Cardiac septum (tissue), 1 donor: ENCODE measurements around the gene SLC25A40. TPM values are rescaled to one million over a fixed set of nuclear protein-coding genes. Genes with fewer than 3 reads are reported as not detected.
"Not testable (repeated sequence)": the region's sequence is repeated elsewhere in the genome, so short reads cannot be mapped to it uniquely, and the experiment has no call there.

Experiments
- DNase-seq: peaks from one replicate; pipeline ENCODE4 v3.0.0-alpha.2; 2020; ENCODE audit warnings: low spot score
- intact Hi-C: fragments of 100-400 bp; cut with DNase I; formaldehyde crosslinking; loops from one replicate; pipeline ENCODE4 v1.14.0; 2022
- total RNA-seq: library from RNA; stranded (reverse); fragmentation: NEBNext Ultra II Directional; extraction: Animal tissue kit (Norgen Biotek cat#: 25700); gene quantifications from one replicate; pipeline ENCODE4 v1.2.1, GENCODE V29; 2021
- donor health status: DM: no; HTN: no; CAD: no.

SLC25A40 gene
- total RNA-seq, 1 donor from 2014 or later = 20.0 TPM

DNA sequence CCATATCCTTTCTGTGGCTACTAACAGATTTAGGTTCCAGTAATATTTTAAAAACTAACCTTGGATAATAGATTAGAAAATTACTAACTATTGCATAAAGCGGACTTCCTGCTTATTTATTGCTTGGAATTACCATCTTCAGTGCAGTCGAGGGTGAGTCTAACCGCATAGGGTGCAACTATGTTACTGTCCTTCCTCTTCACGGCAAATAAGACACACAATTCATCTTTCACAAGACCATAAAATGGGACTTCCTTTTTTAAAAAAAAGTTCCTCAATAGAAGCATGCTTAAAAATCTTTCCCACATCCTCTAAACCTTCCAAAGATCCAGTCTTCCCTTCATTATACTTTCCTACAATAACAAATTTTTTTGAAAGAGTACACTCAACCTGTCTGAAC is 2.1 kb downstream of the SLC25A40 start:
- intact Hi-C loops = loop anchor here (10.0 kb wide), 3 partner anchors 231 to 719 kb away; partner anchors contain the start of genes ABCB4 and DMTF1

DNA sequence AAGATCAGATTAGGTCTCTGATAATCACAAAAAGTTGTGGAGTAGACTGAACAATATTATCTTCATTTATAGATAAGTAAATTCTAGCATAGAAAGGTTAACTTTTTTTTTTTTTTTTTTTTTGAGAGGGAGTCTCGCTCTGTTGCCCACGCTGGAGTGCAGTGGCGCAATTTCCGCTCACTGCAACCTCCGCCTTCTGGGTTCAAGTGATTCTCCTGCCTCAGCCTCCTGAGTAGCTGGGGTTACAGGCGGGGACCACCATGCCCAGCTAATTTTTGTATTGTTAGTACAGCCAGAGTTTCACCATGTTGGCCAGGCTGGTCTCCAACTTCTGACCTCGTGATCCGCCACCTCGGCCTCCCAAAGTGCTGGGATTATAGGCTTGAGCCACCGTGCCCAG is 2.8 kb downstream of the SLC25A40 start:
- intact Hi-C loops = loop anchor here (10.0 kb wide), 3 partner anchors 231 to 719 kb away; partner anchors contain the start of genes ABCB4 and DMTF1
- not testable (repeated sequence) for DNase-seq

More for the DNA sequence above, 2.1 kb downstream of the SLC25A40 start:
- DNase-seq = no peak

DNA sequence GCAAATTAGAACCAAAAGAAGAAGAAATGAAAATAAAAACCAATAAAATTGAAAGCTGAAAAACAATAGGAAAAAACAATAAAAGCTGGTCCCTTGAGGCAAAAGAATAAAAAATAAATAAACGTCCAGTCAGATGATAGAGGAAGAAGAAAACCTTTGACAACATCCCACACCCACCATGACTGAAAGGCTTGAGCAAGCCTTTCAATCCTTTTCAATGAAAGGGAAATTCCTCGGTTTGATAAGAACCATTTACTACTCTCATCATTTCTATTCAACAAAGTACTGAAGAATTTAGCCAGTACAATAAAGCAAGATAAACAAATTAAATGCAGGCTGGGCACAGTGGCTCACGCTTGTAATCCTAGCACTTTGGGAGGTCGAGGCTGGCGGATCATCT is 3.8 kb downstream of the SLC25A40 start:
- intact Hi-C loops = loop anchor here (10.0 kb wide), 3 partner anchors 232 to 718 kb away; partner anchors contain the start of genes ABCB4 and DMTF1
- no peak for DNase-seq

DNA sequence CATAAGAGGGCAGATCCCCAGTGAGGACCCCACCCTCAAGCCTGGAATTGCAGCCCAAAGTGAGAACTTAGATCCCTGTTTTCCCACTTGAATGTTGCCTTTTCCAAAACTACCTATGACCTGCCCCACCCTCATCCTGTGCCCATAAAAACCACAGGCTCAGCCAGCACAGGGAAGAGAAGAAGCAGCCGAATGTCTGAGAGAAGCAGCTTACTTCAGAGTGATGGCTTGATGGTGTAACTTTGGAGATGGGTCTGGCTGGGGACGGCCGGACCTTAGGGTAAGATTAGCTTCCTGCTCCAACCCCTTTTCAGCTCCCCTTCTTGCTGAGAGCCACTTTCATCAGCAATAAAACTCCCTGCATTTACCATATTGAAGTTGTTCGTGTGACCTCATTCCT is 5.7 kb downstream of the SLC25A40 start:
- DNase-seq = no peak
- intact Hi-C loops = loop anchor here (10.0 kb wide), 3 partner anchors 234 to 716 kb away; partner anchors contain the start of genes ABCB4 and DMTF1

DNA sequence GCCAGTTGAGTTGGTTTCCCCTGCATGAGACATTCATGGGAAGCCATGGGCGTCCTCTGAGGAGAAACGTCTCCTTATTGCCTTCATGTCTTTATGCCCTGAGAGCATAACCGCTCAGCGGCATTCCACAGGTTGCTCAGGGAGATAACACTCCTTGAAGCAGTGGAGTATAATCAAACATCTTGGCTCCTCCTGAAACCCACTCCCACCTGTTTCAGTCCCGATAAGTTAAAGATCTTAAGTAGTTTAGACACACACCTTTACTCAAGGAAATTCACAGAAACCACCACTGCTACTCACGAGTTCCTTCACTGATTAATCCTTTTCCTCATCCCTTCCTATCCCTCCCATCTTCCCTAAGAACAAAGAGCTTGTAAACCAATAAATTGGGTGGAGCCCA is 9.6 kb downstream of the SLC25A40 start:
- DNase-seq, intact Hi-C loops: not testable (repeated sequence)

DNA sequence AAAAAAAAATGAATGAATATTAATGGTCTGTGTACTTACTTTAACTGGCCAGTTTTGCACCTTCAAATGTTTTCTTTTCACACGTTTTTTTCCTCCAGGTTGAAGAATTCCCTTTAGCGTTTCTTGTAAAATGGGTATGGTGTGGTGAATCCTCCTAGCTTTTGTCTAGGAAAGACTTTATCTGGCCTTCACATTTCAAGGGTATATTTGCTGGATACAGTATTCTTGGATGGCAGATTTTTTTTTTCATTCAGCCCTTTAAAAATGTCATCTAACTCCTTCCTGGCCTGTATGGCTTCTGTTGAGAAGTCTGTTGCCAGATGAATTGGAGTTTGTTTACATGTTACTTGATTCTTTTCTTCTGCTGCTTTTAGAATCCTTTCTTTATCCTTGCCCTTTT is 10.1 kb downstream of the SLC25A40 start:
- no peak for DNase-seq
- intact Hi-C loops = no loop called here

DNA sequence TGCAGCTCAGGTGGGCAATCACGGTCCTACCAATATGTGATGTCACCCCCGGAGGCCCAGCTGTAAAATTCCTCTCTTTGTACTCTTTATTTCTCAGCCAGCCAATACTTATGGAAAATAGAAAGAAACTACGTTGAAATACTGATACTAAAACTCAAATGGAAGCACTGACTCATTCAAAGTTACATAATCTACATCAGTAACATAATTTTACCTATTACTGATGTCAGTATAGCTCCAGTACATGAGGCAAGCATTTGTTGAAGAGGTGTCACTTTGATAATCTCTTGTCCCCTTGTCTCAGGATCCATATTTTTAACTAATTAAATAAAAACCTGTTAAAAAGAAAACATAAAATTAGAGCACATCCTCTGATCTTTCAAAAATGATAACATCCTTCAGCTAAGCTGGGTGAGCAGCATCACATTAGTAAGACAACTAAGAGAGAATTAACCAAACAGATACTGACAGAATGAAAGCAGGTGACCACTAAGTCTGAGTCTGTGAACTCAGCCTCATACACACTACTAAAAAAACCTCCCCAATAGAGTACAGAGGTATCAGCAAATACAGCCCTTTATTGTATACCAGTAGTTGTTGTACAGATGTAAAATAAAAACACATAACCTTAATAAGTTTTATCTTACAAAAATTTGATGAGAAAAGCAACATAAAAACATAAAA is 17.6 kb downstream of the SLC25A40 start:
- DNase-seq = no peak
- intact Hi-C loops = no loop called here

DNA sequence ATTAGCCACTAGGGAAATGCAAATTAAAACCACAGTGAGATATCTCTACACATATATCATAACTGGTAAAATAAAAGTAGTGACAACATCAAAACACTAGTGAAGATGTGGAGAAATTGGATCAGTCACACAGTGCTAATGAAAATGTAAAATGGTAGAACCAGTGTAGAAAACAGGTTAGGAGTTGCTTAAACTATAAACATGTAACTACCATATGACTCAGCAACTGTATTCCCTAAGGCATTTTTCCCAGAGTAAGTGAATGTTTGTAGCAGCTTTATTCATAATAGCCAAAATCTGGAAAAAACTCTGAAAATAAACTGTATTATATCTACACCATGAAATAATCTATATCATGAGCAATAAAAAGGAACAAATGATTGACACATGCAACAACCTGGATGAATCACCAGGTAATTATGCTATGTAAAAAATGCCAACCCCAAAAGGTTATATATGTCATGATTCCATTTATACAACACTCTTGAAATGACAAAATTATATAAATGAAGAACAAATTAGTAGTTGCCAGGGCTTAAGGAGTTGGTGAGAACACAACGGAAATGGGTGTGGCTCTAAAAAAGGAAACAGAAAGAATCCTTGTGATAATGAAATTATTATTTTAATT is 22.8 kb downstream of the SLC25A40 start:
- no peak for DNase-seq
- intact Hi-C loops = no loop called here

DNA sequence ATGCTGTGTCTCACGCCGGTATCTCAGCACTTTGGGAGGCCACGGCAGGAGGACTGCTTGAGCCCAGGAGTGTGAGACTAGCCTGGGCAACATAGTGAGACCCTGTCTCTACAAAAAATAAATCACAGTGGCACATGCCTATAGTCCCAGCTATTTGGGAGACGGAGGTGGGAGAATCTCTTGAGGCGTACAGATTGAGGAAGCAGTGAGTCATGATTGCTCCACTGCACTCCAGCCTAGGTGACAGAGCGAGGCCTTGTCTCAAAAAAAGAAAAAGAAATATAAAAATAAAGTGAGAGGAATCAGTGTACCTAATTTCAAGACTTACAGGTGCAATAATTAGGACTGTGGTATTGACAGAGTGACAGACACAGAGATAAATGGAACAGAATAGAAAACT is 23.9 kb downstream of the SLC25A40 start:
- DNase-seq = no peak
- intact Hi-C loops = no loop called here

DNA sequence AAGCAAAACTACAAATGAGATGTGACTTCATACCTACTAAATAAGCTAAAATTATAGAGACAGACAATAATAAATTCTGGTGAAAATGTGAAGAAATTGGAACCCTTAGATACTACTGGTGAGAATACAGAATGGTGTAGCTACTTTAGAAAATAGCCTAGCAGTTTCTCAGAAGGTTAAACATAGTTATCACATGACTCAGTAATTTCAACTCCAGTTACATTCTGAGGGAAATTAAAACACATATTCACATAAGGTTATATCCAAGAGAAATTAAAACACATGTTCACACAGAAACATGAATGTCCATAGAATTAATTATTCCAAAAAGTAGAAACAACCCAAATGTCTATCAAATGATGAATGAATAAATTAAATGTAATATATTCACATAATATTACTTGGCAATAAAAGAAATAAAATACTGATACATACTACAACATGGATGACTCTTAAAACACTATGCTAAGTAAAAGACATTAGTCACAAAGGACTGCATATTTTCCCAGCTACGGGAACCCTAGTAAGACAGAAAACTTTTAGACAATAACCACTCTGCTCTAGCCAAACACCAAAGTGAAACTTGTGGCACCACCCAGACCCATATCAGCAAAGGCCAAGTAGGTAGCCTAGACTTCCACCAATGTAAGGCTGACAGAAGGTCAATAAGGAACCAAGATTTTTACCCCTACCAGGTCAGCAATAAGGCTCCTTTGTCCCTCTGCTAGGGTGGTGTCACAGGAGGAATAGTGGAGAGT is 25.1 kb downstream of the SLC25A40 start:
- no peak for DNase-seq

DNA sequence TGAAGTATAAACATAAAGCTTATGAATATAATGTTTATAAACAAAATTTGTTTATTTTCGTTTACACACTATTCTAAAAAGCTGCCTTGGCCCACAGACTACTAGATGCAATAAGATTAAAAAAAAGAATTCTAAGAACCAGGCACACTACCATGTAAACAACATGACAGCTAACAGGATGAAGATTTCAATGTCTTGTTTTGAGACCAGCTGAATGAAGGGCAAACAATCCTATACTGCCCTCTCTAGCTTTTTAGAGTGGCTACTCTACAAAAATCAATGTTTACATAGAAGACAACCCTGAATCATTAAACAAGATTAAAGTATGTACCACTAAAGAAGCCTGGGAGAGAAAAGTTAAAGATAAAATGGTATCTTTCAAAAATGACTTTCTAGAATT is 38.6 kb downstream of the SLC25A40 start:
- intact Hi-C loops = no loop called here

More for the DNA sequence above, 25.1 kb downstream of the SLC25A40 start:
- intact Hi-C loops = no loop called here

DNA sequence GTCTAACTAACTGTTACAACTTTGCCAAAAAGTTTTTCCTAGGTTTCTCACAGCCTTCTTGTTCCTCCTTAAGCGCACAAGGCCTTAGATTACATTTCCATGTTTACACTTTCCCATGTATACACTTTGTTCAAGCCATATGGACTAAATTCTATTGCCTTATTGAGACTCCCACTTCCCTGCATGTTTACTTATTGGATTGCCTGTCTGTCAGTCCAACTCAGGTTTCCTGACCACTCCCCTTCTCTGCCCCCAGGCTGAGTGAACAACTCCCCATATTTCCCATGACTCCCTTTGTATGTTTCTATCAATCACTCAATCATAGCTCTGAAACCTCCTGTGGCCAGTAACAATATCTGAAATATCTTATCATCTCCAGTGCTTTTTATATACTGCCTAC is 43.0 kb downstream of the SLC25A40 start:
- no peak for DNase-seq
- intact Hi-C loops = no loop called here

More for the DNA sequence above, 38.6 kb downstream of the SLC25A40 start:
- DNase-seq = no peak

DNA sequence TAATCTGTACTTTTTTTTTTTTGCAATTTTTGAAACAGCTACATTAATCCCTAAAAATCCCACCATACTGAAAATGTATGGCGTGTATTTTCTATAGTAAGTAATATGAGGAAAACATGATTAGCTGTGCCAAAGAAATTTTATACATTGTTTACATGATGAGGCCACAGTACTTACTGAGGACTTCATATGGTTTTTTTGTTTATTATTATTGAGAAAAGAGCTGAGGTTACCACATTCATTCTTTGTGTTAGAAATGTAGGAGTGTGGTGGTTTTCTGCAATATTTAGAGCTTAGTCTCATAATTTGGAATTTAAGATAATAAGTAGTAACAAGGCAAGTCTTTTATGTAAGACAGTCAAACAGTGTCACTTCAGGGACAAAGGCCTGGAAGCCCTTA is 45.1 kb downstream of the SLC25A40 start:
- no peak for DNase-seq
- intact Hi-C loops = no loop called here

DNA sequence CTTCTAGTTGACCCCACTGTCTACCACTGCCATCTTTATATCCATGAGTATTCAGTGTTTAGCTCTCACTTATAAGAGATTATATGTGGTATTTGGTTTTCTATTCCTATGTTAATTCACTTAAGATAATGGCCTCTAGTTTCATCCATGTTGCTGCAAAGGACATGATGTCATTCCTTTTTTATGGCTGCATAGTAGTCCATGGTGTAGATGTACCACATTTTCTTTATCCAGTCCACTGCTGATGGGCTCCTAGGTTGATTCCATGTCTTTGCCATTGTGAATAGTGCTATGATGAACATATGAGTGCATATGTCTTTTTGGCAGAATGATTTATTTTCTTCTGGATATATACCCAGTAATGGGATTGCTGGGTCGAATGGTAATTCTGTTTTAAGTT is 47.8 kb downstream of the SLC25A40 start:
- DNase-seq, intact Hi-C loops: not testable (repeated sequence)

DNA sequence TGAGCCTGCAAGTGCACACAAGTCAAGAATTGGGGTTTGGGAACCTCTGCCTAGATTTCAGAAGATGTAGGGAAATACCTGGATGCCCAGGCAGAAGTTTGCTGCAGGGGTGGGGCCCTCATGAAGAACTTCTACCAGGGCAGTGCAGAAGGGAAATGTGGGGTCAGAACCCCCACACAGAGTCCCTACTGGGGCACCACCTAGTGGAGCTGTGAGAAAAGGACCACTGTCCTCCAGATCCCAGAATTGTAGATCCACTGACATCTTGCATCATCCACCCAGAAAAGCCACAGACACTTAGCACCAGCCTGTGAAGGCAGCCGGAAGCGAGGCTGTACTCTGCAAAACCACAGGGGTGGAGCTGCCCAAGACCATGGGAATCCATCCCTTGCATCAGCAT is 50.8 kb downstream of the SLC25A40 start:
- intact Hi-C loops, DNase-seq: not testable (repeated sequence)

DNA sequence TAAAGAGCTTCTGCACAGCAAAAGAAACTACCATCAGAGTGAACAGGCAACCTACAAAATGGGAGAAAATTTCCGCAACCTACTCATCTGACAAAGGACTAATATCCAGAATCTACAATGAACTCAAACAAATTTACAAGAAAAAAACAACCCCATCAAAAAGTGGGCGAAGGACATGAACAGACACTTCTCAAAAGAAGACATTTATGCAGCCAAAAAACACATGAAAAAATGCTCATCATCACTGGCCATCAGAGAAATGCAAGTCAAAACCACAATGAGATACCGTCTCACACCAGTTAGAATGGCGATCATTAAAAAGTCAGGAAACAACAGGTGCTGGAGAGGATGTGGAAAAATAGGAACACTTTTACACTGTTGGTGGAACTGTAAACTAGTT is 54.1 kb downstream of the SLC25A40 start:
- DNase-seq, intact Hi-C loops: not testable (repeated sequence)

DNA sequence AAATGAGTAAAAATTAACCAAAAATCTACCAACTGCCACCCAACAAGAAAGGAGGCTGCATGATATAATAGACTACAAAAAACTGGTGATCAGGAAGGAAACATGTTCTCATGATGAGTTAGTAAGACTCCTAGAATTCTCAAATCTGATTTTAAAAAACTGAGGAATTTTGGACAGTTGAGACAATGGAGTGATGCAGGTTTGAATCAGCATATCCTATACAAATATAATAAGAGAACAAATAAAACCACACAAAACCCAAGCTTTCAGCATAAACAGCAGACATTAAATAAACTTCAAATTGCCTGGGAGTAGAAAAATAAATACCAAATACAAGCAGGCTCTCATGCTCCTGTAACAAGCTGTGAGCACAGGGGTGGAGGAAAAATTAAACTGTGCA is 57.8 kb downstream of the SLC25A40 start:
- intact Hi-C loops = no loop called here
- DNase-seq = no peak

DNA sequence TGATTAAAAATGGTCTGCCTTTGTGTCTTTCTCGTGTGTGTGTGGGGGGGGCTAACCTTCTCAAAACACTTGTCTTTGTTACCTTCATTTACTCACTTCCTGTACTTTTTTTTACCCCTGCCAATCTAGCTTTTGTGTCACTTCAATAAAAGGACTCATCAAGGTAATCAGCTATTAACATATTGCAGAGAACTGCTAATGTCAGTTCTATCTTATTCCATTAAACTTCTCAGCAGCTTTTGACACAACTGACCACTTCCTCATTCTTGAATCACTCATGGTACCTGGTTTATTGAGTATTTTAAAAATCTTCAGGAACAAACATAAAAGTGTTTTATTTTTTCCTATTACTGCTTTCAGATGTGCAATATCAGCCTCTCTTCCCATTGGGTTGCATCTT is 59.8 kb downstream of the SLC25A40 start:
- intact Hi-C loops = no loop called here
- no peak for DNase-seq

DNA sequence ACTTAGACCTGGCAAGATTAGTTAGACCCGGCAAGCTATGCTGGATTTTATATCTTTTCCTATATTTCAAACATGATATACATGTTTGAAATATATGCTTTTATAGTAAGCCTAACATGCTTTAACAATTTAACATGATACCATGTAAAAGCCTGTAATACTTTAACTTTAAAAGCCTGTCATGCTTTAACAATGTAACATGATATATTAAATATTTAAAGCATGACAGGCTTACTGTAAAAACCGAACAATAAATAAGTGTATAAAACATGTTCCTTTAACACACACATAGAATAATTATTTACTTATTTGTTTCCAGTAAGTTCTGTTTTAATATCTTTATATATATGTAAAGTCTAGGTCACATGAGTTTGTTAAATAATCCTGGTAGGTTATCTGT is 65.4 kb downstream of the SLC25A40 start:
- intact Hi-C loops = no loop called here
- DNase-seq = no peak

DNA sequence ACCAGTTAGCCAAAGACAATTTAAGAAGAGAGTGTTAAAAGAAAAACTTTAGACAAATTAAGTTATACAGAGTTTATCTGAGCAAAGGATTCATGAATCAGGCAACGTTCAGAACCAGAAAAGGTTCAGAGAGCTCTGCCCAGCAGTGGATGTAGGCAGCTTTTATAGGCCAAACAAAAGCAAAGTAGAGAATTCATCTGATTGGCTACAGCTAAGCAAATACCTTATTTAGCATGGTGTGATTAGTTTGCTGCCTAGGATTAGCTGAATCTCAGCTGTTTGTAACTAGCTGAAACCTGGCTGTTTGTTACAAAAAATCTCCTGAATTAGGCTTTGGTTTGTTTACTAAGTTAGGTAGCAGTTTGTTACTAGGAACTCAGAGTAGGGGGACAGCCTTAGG is 66.0 kb downstream of the SLC25A40 start:
- no peak for DNase-seq
- intact Hi-C loops = no loop called here
